ENCODE results near the gene CHMP4A. TPM values are rescaled to one million over a fixed set of nuclear protein-coding genes. Genes with fewer than 3 reads are reported as not detected.
"Not testable (repeated sequence)": the region's sequence is repeated elsewhere in the genome, so short reads cannot be mapped to it uniquely, and the experiment has no call there.

Gene CHMP4A
- total RNA-seq, 1 donor from 2014 or later = 95.8 TPM

- Mint-ChIP-seq H3K27me3 (ENCODE audit: insufficient read depth) (no peaks in the 10 kb centered on the region), H3K27ac (peak overlapping the region; percentile 91), H3K9me3 (no peaks in the 10 kb centered on the region), H3K4me1 (ENCODE audit: low read depth) (peaks cover 57% of the 10 kb centered on the region), H3K36me3 (ENCODE audit: low read depth) (peaks cover 29% of the 10 kb centered on the region), H3K4me3 (peak overlapping the region; percentile 93)
- DNase-seq (ENCODE audit: low spot score) = no peak
- intact Hi-C loops (cut with micrococcal nuclease) = loop anchor here (1.0 to 10.0 kb wide), 12 partner anchors 11 to 1137 kb away; partner anchors contain the start of genes ACIN1, C14orf119, IPO4 and IRF9
These were observed 18.2 kb upstream of the CHMP4A start for GRCh38 chr14:24231263-24232120.

GRCh38 chr14:24228902-24229301 lies 15.6 kb upstream of the CHMP4A start:
- peaks cover 44% of the 10 kb centered on the region for H3K4me1 Mint-ChIP-seq (ENCODE audit: low read depth)
- H3K9me3 Mint-ChIP-seq = no peaks in the 10 kb centered on the region
- H3K36me3 Mint-ChIP-seq (ENCODE audit: low read depth) = peaks cover 13% of the 10 kb centered on the region
- no peaks in the 10 kb centered on the region for H3K27me3 Mint-ChIP-seq (ENCODE audit: insufficient read depth)
- H3K27ac Mint-ChIP-seq = no peak overlapping the region
- intact Hi-C loops (cut with micrococcal nuclease) = no loop called here
- H3K4me3 Mint-ChIP-seq = no peak overlapping the region
- DNase-seq (ENCODE audit: low spot score) = no peak

- intact Hi-C loops (cut with micrococcal nuclease) = no loop called here
- Mint-ChIP-seq H3K27me3 (ENCODE audit: insufficient read depth) (no peaks in the 10 kb centered on the region), H3K36me3 (ENCODE audit: low read depth) (peaks cover 11% of the 10 kb centered on the region), H3K27ac (no peak overlapping the region), H3K4me1 (ENCODE audit: low read depth) (peaks cover 32% of the 10 kb centered on the region), H3K9me3 (no peaks in the 10 kb centered on the region), H3K4me3 (no peak overlapping the region)
- no peak for DNase-seq (ENCODE audit: low spot score)
These were observed 13.2 kb upstream of the CHMP4A start for GRCh38 chr14:24226473-24226872.

GRCh38 chr14:24224618-24225071 lies 11.4 kb upstream of the CHMP4A start:
- intact Hi-C loops (cut with micrococcal nuclease) = no loop called here
- no peak for DNase-seq (ENCODE audit: low spot score)
- Mint-ChIP-seq H3K9me3 (no peaks in the 10 kb centered on the region), H3K4me3 (no peak overlapping the region), H3K27ac (no peak overlapping the region), H3K27me3 (ENCODE audit: insufficient read depth) (no peaks in the 10 kb centered on the region), H3K4me1 (ENCODE audit: low read depth) (peaks cover 25% of the 10 kb centered on the region), H3K36me3 (ENCODE audit: low read depth) (peaks cover 10% of the 10 kb centered on the region)

GRCh38 chr14:24222987-24223386 lies 9.7 kb upstream of the CHMP4A start:
- H3K4me3 Mint-ChIP-seq; H3K9me3 Mint-ChIP-seq; intact Hi-C loops (cut with micrococcal nuclease); DNase-seq (ENCODE audit: low spot score); H3K27ac Mint-ChIP-seq; H3K27me3 Mint-ChIP-seq (ENCODE audit: insufficient read depth): not testable (repeated sequence)
- Mint-ChIP-seq H3K4me1 (ENCODE audit: low read depth) (peaks cover 21% of the 10 kb centered on the region), H3K36me3 (ENCODE audit: low read depth) (peaks cover 11% of the 10 kb centered on the region)

- intact Hi-C loops (cut with micrococcal nuclease) = no loop called here
- H3K27ac Mint-ChIP-seq = no peak overlapping the region
- H3K9me3 Mint-ChIP-seq = no peaks in the 10 kb centered on the region
- no peak overlapping the region for H3K4me3 Mint-ChIP-seq
- peaks cover 22% of the 10 kb centered on the region for H3K4me1 Mint-ChIP-seq (ENCODE audit: low read depth)
- H3K36me3 Mint-ChIP-seq (ENCODE audit: low read depth) = peaks cover 15% of the 10 kb centered on the region
- no peaks in the 10 kb centered on the region for H3K27me3 Mint-ChIP-seq (ENCODE audit: insufficient read depth)
- DNase-seq (ENCODE audit: low spot score) = no peak
These were observed 6.2 kb upstream of the CHMP4A start for GRCh38 chr14:24219521-24219920.

GRCh38 chr14:24219080-24219479 lies 5.8 kb upstream of the CHMP4A start:
- peaks cover 24% of the 10 kb centered on the region for H3K4me1 Mint-ChIP-seq (ENCODE audit: low read depth)
- no peaks in the 10 kb centered on the region for H3K27me3 Mint-ChIP-seq (ENCODE audit: insufficient read depth)
- intact Hi-C loops (cut with micrococcal nuclease) = no loop called here
- H3K9me3 Mint-ChIP-seq = no peaks in the 10 kb centered on the region
- peaks cover 16% of the 10 kb centered on the region for H3K36me3 Mint-ChIP-seq (ENCODE audit: low read depth)
- DNase-seq (ENCODE audit: low spot score) = no peak
- H3K4me3 Mint-ChIP-seq = no peak overlapping the region
- H3K27ac Mint-ChIP-seq = no peak overlapping the region

- not testable (repeated sequence) for H3K9me3 Mint-ChIP-seq; H3K4me3 Mint-ChIP-seq; H3K27me3 Mint-ChIP-seq (ENCODE audit: insufficient read depth); DNase-seq (ENCODE audit: low spot score)
- H3K4me1 Mint-ChIP-seq (ENCODE audit: low read depth) = peaks cover 35% of the 10 kb centered on the region
- intact Hi-C loops (cut with micrococcal nuclease) = loop anchor here (1.0 kb wide), 4 partner anchors 15 to 91 kb away; partner anchors contain the start of genes GMPR2, NEDD8 and TINF2
- peaks cover 22% of the 10 kb centered on the region for H3K36me3 Mint-ChIP-seq (ENCODE audit: low read depth)
- peak overlapping the region; percentile 96 for H3K27ac Mint-ChIP-seq
These were observed 3.6 kb upstream of the CHMP4A start for GRCh38 chr14:24216876-24217275.

- Mint-ChIP-seq H3K27me3 (ENCODE audit: insufficient read depth) (no peaks in the 10 kb centered on the region), H3K27ac (peak overlapping the region; percentile 96), H3K4me1 (ENCODE audit: low read depth) (peaks cover 40% of the 10 kb centered on the region), H3K36me3 (ENCODE audit: low read depth) (peaks cover 27% of the 10 kb centered on the region), H3K4me3 (peak overlapping the region; percentile 90), H3K9me3 (no peaks in the 10 kb centered on the region)
- no peak for DNase-seq (ENCODE audit: low spot score)
- intact Hi-C loops (cut with micrococcal nuclease) = loop anchor here (1.0 kb wide), 4 partner anchors 16 to 92 kb away; partner anchors contain the start of genes GMPR2, NEDD8 and TINF2
These were observed 3.0 kb upstream of the CHMP4A start for GRCh38 chr14:24216345-24216699.

GRCh38 chr14:24215495-24216344 lies 2.4 kb upstream of the CHMP4A start, which contains the start of gene MDP1:
TSS of gene MDP1 (minus strand) at chr14:24216066. CDS start at chr14:24215955, 111 bp downstream.
- H3K36me3 Mint-ChIP-seq (ENCODE audit: low read depth) = peaks cover 30% of the 10 kb centered on the region
- H3K4me3 Mint-ChIP-seq = peak within 1 kb of the TSS; percentile 90
- DNase-seq (ENCODE audit: low spot score) = peak; percentile 85
- peaks cover 43% of the 10 kb centered on the region for H3K4me1 Mint-ChIP-seq (ENCODE audit: low read depth)
- no peaks in the 10 kb centered on the region for H3K27me3 Mint-ChIP-seq (ENCODE audit: insufficient read depth)
- intact Hi-C loops (cut with micrococcal nuclease) = loop anchor here (1.0 kb wide), 4 partner anchors 17 to 93 kb away; partner anchors contain the start of genes GMPR2, NEDD8 and TINF2
- H3K9me3 Mint-ChIP-seq = no peaks in the 10 kb centered on the region
- H3K27ac Mint-ChIP-seq = peak within 1 kb of the TSS; percentile 96

GRCh38 chr14:24213866-24214662 lies 776 bp upstream of the CHMP4A start:
- H3K4me3 Mint-ChIP-seq = peak overlapping the region; percentile 90
- no peak for DNase-seq (ENCODE audit: low spot score)
- H3K27ac Mint-ChIP-seq = peak overlapping the region; percentile 97
- intact Hi-C loops (cut with micrococcal nuclease) = loop anchor here (1.0 kb wide), 8 partner anchors 19 to 228 kb away; partner anchors contain the start of genes DCAF11, EMC9, IPO4 and IRF9
- peaks cover 50% of the 10 kb centered on the region for H3K4me1 Mint-ChIP-seq (ENCODE audit: low read depth)
- no peaks in the 10 kb centered on the region for H3K9me3 Mint-ChIP-seq
- peaks cover 43% of the 10 kb centered on the region for H3K36me3 Mint-ChIP-seq (ENCODE audit: low read depth)
- H3K27me3 Mint-ChIP-seq (ENCODE audit: insufficient read depth) = no peaks in the 10 kb centered on the region

GRCh38 chr14:24211311-24211710 lies 2.0 kb downstream of the CHMP4A start:
- no peaks in the 10 kb centered on the region for H3K9me3 Mint-ChIP-seq
- peaks cover 61% of the 10 kb centered on the region for H3K4me1 Mint-ChIP-seq (ENCODE audit: low read depth)
- peaks cover 52% of the 10 kb centered on the region for H3K36me3 Mint-ChIP-seq (ENCODE audit: low read depth)
- H3K27ac Mint-ChIP-seq = peak overlapping the region; percentile 26
- no peaks in the 10 kb centered on the region for H3K27me3 Mint-ChIP-seq (ENCODE audit: insufficient read depth)
- DNase-seq (ENCODE audit: low spot score) = no peak
- H3K4me3 Mint-ChIP-seq = peak overlapping the region; percentile 90
- intact Hi-C loops (cut with micrococcal nuclease) = no loop called here

Data from activated T-helper 1 cell treated with anti-CD3 and anti-CD28 coated beads, Interleukin-12 subunit alpha, Interleukin-12 subunit beta, Interleukin-2, Interleukin-4 antibody, amounts not matched to agents 30 ng/mL and 10 ng/mL and 1 ng/mL, durations not matched to agents 14 hours and 24 hours and 36 hours (primary cell).